Mesodermal cell (in vitro differentiated cells): Measurements from ENCODE around the gene ARL6IP1.
A peak's percentile ranks its signal among the peaks of the same experiment; 100 is the strongest.

Experiments
- H3K27ac ChIP-seq: 2 replicates; pipeline ENCODE4 v1.7.0; 2013; ENCODE audit warnings: mild to moderate bottlenecking, low read depth, low read length, moderate library complexity; ENCODE audit not compliant: severe bottlenecking
- H3K36me3 ChIP-seq: 2 replicates; pipeline ENCODE4 v1.7.1; 2013; ENCODE audit warnings: mild to moderate bottlenecking, low read length, moderate library complexity; ENCODE audit not compliant: control insufficient read depth, insufficient read depth
- H3K4me1 ChIP-seq: one replicate; pipeline ENCODE4 v1.7.1; 2013; ENCODE audit warnings: mild to moderate bottlenecking, low read length; ENCODE audit not compliant: insufficient read depth, control insufficient read depth, poor library complexity, severe bottlenecking
- H3K4me3 ChIP-seq: 2 replicates; pipeline ENCODE4 v1.7.0; 2013; ENCODE audit warnings: low read length, control low read depth, mild to moderate bottlenecking; ENCODE audit not compliant: insufficient read depth, poor library complexity, severe bottlenecking; ENCODE audit errors: extremely low read depth
- H3K9me3 ChIP-seq: 2 replicates; pipeline ENCODE4 v1.7.1; 2013; ENCODE audit warnings: mild to moderate bottlenecking, low read length, moderate library complexity; ENCODE audit not compliant: control insufficient read depth
- WGBS, 2 experiments: methylation state at CpG; one replicate each; pipeline ENCODE4 v1.1.5; 2013; ENCODE audit warnings: missing lambda C conversion rate in 2 of 2; ENCODE audit not compliant: insufficient coverage in 2 of 2; 5-methylcytosine and 5-hydroxymethylcytosine counted together

ARL6IP1 gene

GRCh38 chr16:18829251-18829650 is 27.9 kb upstream of the ARL6IP1 start:
- 96 to 97% methylated on average over 5 to 6 of the region's 6 CpGs for WGBS, 2 experiments
- H3K4me1 ChIP-seq, result no peaks in the 10 kb centered on the region
- H3K4me3 ChIP-seq, result no peak overlapping the region
- H3K9me3 ChIP-seq, result no peaks in the 10 kb centered on the region
- no peak overlapping the region for H3K27ac ChIP-seq
- peaks cover 66% of the 10 kb centered on the region for H3K36me3 ChIP-seq

- 90 to 94% methylated on average over 3 to 4 of the region's 4 CpGs for WGBS, 2 experiments
- H3K4me1 ChIP-seq, result no peaks in the 10 kb centered on the region
- peaks cover 55% of the 10 kb centered on the region for H3K36me3 ChIP-seq
- H3K27ac ChIP-seq, result no peak overlapping the region
- no peaks in the 10 kb centered on the region for H3K9me3 ChIP-seq
- no peak overlapping the region for H3K4me3 ChIP-seq
Measured at GRCh38 chr16:18827890-18828289, 26.5 kb upstream of the ARL6IP1 start.

GRCh38 chr16:18816286-18816685 is 14.9 kb upstream of the ARL6IP1 start:
- H3K9me3 ChIP-seq, result no peaks in the 10 kb centered on the region
- no peak overlapping the region for H3K27ac ChIP-seq
- H3K4me1 ChIP-seq, result no peaks in the 10 kb centered on the region
- H3K36me3 ChIP-seq, result peaks cover 72% of the 10 kb centered on the region
- H3K4me3 ChIP-seq, result no peak overlapping the region
- 88 to 97% methylated on average over 3 of the region's 3 CpGs for WGBS, 2 experiments

- Histone ChIP-seq H3K9me3 (no peaks in the 10 kb centered on the region), H3K36me3 (peaks cover 79% of the 10 kb centered on the region), H3K4me1 (no peaks in the 10 kb centered on the region), H3K27ac (no peak overlapping the region), H3K4me3 (no peak overlapping the region)
- WGBS, 2 experiments, result 100% methylated on average over 1 of the region's 3 CpGs
Measured at GRCh38 chr16:18811925-18812324, 10.6 kb upstream of the ARL6IP1 start.

- H3K27ac ChIP-seq, result no peak overlapping the region
- peaks cover 2% of the 10 kb centered on the region for H3K4me1 ChIP-seq
- peaks cover 59% of the 10 kb centered on the region for H3K36me3 ChIP-seq
- 96 to 99% methylated on average over 11 to 12 of the region's 13 CpGs for WGBS, 2 experiments
- H3K4me3 ChIP-seq, result no peak overlapping the region
- H3K9me3 ChIP-seq, result no peaks in the 10 kb centered on the region
Measured at GRCh38 chr16:18809165-18809564, 7.8 kb upstream of the ARL6IP1 start.

GRCh38 chr16:18805257-18805773 is 4.0 kb upstream of the ARL6IP1 start:
- peaks cover 34% of the 10 kb centered on the region for H3K36me3 ChIP-seq
- peak overlapping the region; percentile 33 for H3K27ac ChIP-seq
- H3K4me3 ChIP-seq, result no peak overlapping the region
- 50% methylated on average over 1 of the region's 2 CpGs; no CpG with 5 or more reads in 1 of the 2 experiments for WGBS, 2 experiments
- no peaks in the 10 kb centered on the region for H3K9me3 ChIP-seq
- peaks cover 11% of the 10 kb centered on the region for H3K4me1 ChIP-seq

- Histone ChIP-seq H3K4me1 (peaks cover 11% of the 10 kb centered on the region), H3K9me3 (no peaks in the 10 kb centered on the region), H3K36me3 (peaks cover 32% of the 10 kb centered on the region), H3K27ac (peak overlapping the region; percentile 77), H3K4me3 (no peak overlapping the region)
- 17 to 19% methylated on average over 2 to 3 of the region's 3 CpGs for WGBS, 2 experiments
Measured at GRCh38 chr16:18804540-18804939, 3.2 kb upstream of the ARL6IP1 start.

- peak overlapping the region; percentile 77 for H3K27ac ChIP-seq
- peaks cover 25% of the 10 kb centered on the region for H3K36me3 ChIP-seq
- no peaks in the 10 kb centered on the region for H3K9me3 ChIP-seq
- no peak overlapping the region for H3K4me3 ChIP-seq
- 83 to 96% methylated on average over 2 of the region's 5 CpGs for WGBS, 2 experiments
- H3K4me1 ChIP-seq, result peaks cover 16% of the 10 kb centered on the region
Measured at GRCh38 chr16:18803569-18804462, 2.5 kb upstream of the ARL6IP1 start.

GRCh38 chr16:18802767-18803343 is 1.5 kb upstream of the ARL6IP1 start:
- H3K9me3 ChIP-seq, result no peaks in the 10 kb centered on the region
- WGBS, 2 experiments, result 94 to 96% methylated on average over 9 to 10 of the region's 16 CpGs
- H3K4me1 ChIP-seq, result peaks cover 20% of the 10 kb centered on the region
- no peak overlapping the region for H3K4me3 ChIP-seq
- peak overlapping the region; percentile 33 for H3K27ac ChIP-seq
- H3K36me3 ChIP-seq, result peaks cover 24% of the 10 kb centered on the region

GRCh38 chr16:18800775-18801144 is 589 bp downstream of the ARL6IP1 start:
- WGBS, 2 experiments, result 0 to 1% methylated on average over 7 to 15 of the region's 15 CpGs
- Histone ChIP-seq H3K4me1 (peaks cover 20% of the 10 kb centered on the region), H3K4me3 (peak overlapping the region; percentile 94)

More at GRCh38 chr16:18800775-18801144, 589 bp downstream of the ARL6IP1 start:
- peak overlapping the region; percentile 91 for H3K27ac ChIP-seq
- H3K36me3 ChIP-seq, result peaks cover 34% of the 10 kb centered on the region
- no peaks in the 10 kb centered on the region for H3K9me3 ChIP-seq
